ENCODE data around the gene PRDM12. TPM values are rescaled to one million over a fixed set of nuclear protein-coding genes. Genes with fewer than 3 reads are reported as not detected.
A peak's percentile ranks its signal among the peaks of the same experiment; 100 is the strongest.

PRDM12 gene
- total RNA-seq, 3 donors from 2014 or later: 0.12 TPM; not detected in 1

- H3K36me3 ChIP-seq (ENCODE audit: low read depth): no peaks in the 10 kb centered on the region
- TF ChIP-seq CTCF (IDR thresholded peaks at IDR 0.05): no peak
- H3K4me1 ChIP-seq (ENCODE audit: low read depth): peaks cover 10% of the 10 kb centered on the region
- no peaks in the 10 kb centered on the region for H3K9me3 ChIP-seq
- DNase-seq (peak in 2 of 3 donors; percentile 56 to 65), ATAC-seq (no peak)
- intact Hi-C loops (cut with DNase I, micrococcal nuclease): no loop called here
- no peak overlapping the region for H3K4me3 ChIP-seq
These were observed 27.9 kb downstream of the PRDM12 start for GRCh38 chr9:130692321-130692720.

- ATAC-seq (no peak), DNase-seq (no peak)
- H3K4me3 ChIP-seq: peak overlapping the region; percentile 22
- H3K36me3 ChIP-seq (ENCODE audit: low read depth): peaks cover 2% of the 10 kb centered on the region
- intact Hi-C loops (cut with DNase I, micrococcal nuclease): no loop called here
- no peaks in the 10 kb centered on the region for H3K9me3 ChIP-seq
- TF ChIP-seq CTCF (IDR thresholded peaks at IDR 0.05): no peak
- peaks cover 10% of the 10 kb centered on the region for H3K4me1 ChIP-seq (ENCODE audit: low read depth)
These were observed 28.7 kb downstream of the PRDM12 start for GRCh38 chr9:130693101-130693425.

GRCh38 chr9:130693426-130694191, 29.2 kb downstream of the PRDM12 start, which contains the start of gene EXOSC2:
Gene EXOSC2 (plus strand): TSS chr9:130693780. CDS start chr9:130693792, 12 bp downstream.
- intact Hi-C loops (cut with DNase I, micrococcal nuclease): no loop called here
- DNase-seq (peak; percentile 99), ATAC-seq (peak; percentile 92)
- Histone ChIP-seq H3K4me1 (ENCODE audit: low read depth) (peaks cover 10% of the 10 kb centered on the region), H3K36me3 (ENCODE audit: low read depth) (peaks cover 6% of the 10 kb centered on the region), H3K4me3 (peak within 1 kb of the TSS; percentile 22), H3K9me3 (no peaks in the 10 kb centered on the region)
- no peak for TF ChIP-seq CTCF (IDR thresholded peaks at IDR 0.05)

GRCh38 chr9:130694205-130694604, 29.8 kb downstream of the PRDM12 start:
- Histone ChIP-seq H3K4me3 (peak overlapping the region; percentile 22), H3K4me1 (ENCODE audit: low read depth) (peaks cover 10% of the 10 kb centered on the region), H3K36me3 (ENCODE audit: low read depth) (peaks cover 11% of the 10 kb centered on the region), H3K9me3 (no peaks in the 10 kb centered on the region)
- TF ChIP-seq CTCF (IDR thresholded peaks at IDR 0.05): no peak
- DNase-seq (no peak), ATAC-seq (no peak)
- intact Hi-C loops (cut with DNase I, micrococcal nuclease): no loop called here

GRCh38 chr9:130696139-130696650, 31.8 kb downstream of the PRDM12 start:
- ATAC-seq: no peak
- H3K36me3 ChIP-seq (ENCODE audit: low read depth): peaks cover 11% of the 10 kb centered on the region
- no peak for TF ChIP-seq CTCF (IDR thresholded peaks at IDR 0.05)
- no peak overlapping the region for H3K4me3 ChIP-seq
- peaks cover 10% of the 10 kb centered on the region for H3K4me1 ChIP-seq (ENCODE audit: low read depth)
- intact Hi-C loops (cut with DNase I, micrococcal nuclease): no loop called here
- no peaks in the 10 kb centered on the region for H3K9me3 ChIP-seq
- DNase-seq: no peak
